Thymus (tissue), 11 donors: ENCODE measurements around the gene ANP32E. TPM values are rescaled to one million over a fixed set of nuclear protein-coding genes. Genes with fewer than 3 reads are reported as not detected.

ENCODE experiments used
- DNase-seq, 9 donors: peaks; one replicate each; pipeline ENCODE4 v3.0.0-alpha.2; 2013; ENCODE audit warnings: low spot score in 9 of 9, low read depth in 6 of 9, missing footprints in 1 of 9
- H3K27ac ChIP-seq, 2 donors: one replicate each; pipeline ENCODE4 v1.5.1; 2013; ENCODE audit warnings: control low read depth in 1 of 2, low read depth in 1 of 2, low read length in 1 of 2, mild to moderate bottlenecking in 1 of 2, moderate library complexity in 1 of 2
- H3K27me3 ChIP-seq, 2 donors: one replicate each; pipeline ENCODE4 v1.5.1; 2013; ENCODE audit warnings: low read length in 1 of 2; ENCODE audit not compliant: control insufficient read depth in 2 of 2, insufficient read depth in 1 of 2
- H3K36me3 ChIP-seq, 2 donors: one replicate each; pipeline ENCODE4 v1.5.1; 2013; ENCODE audit warnings: low read length in 1 of 2, mild to moderate bottlenecking in 1 of 2, moderate library complexity in 1 of 2; ENCODE audit not compliant: control insufficient read depth in 2 of 2, insufficient read depth in 2 of 2
- H3K4me1 ChIP-seq, 2 donors: one replicate each; pipeline ENCODE4 v1.5.1; 2013; ENCODE audit warnings: low read length in 2 of 2; ENCODE audit not compliant: control insufficient read depth in 2 of 2, insufficient read depth in 2 of 2
- H3K4me3 ChIP-seq, 2 donors: one replicate each; pipeline ENCODE4 v1.5.1; 2013; ENCODE audit warnings: low read length in 2 of 2, control low read depth in 1 of 2, mild to moderate bottlenecking in 1 of 2
- H3K9me3 ChIP-seq, 2 donors: one replicate each; pipeline ENCODE4 v1.5.1; 2013; ENCODE audit warnings: low read length in 1 of 2, mild to moderate bottlenecking in 1 of 2; ENCODE audit not compliant: control insufficient read depth in 2 of 2, insufficient read depth in 1 of 2
- WGBS: extraction: QIAGEN DNeasy Blood & Tissue Kit; methylation state at CpG from one replicate; pipeline ENCODE4 v1.1.7; 2013; 5-methylcytosine and 5-hydroxymethylcytosine counted together
- polyA plus RNA-seq: library from polyadenylated mRNA; stranded (reverse); fragments of 200-250 nt; gene quantifications from one replicate; pipeline ENCODE4 v1.2.3, GENCODE V29; 2013
- total RNA-seq: library from RNA; stranded (reverse); fragments of 120-200 nt; gene quantifications from one replicate; pipeline ENCODE4 v1.2.4, GENCODE V29; 2013
- donor health status: healthy.

ANP32E gene
- total and polyA plus RNA-seq, 2 donors = 44.5 to 55.4 TPM

- Histone ChIP-seq H3K4me1 (peaks cover 0 to 4% of the 10 kb centered on the region in 2 donors), H3K9me3 (no peaks in the 10 kb centered on the region), H3K27me3 (no peaks in the 10 kb centered on the region), H3K4me3 (no peak overlapping the region), H3K36me3 (no peaks in the 10 kb centered on the region), H3K27ac (no peak overlapping the region)
- 96% methylated on average over 7 of the region's 7 CpGs for WGBS
- DNase-seq = no peak
These were observed 50.4 kb downstream of the ANP32E start for GRCh38 chr1:150185481-150185880.

GRCh38 chr1:150183061-150183460, 52.9 kb downstream of the ANP32E start:
- no peak overlapping the region for H3K27ac ChIP-seq
- 93% methylated on average over 3 of the region's 3 CpGs for WGBS
- H3K9me3 ChIP-seq = no peaks in the 10 kb centered on the region
- no peaks in the 10 kb centered on the region for H3K36me3 ChIP-seq
- H3K4me1 ChIP-seq = peaks cover 0 to 4% of the 10 kb centered on the region in 2 donors
- no peak for DNase-seq
- H3K4me3 ChIP-seq = no peak overlapping the region
- no peaks in the 10 kb centered on the region for H3K27me3 ChIP-seq

GRCh38 chr1:150182247-150182646, 53.7 kb downstream of the ANP32E start:
- no peak overlapping the region for H3K27ac ChIP-seq
- no peaks in the 10 kb centered on the region for H3K9me3 ChIP-seq
- H3K27me3 ChIP-seq = no peaks in the 10 kb centered on the region
- no peak overlapping the region for H3K4me3 ChIP-seq
- H3K36me3 ChIP-seq = no peaks in the 10 kb centered on the region
- DNase-seq = no peak
- H3K4me1 ChIP-seq = no peaks in the 10 kb centered on the region
- 97% methylated on average over 11 of the region's 11 CpGs for WGBS

- WGBS = 36% methylated on average over 5 of the region's 5 CpGs
- Histone ChIP-seq H3K4me3 (no peak overlapping the region), H3K27me3 (no peaks in the 10 kb centered on the region), H3K36me3 (no peaks in the 10 kb centered on the region), H3K9me3 (no peaks in the 10 kb centered on the region), H3K27ac (no peak overlapping the region), H3K4me1 (no peaks in the 10 kb centered on the region)
- no peak for DNase-seq
These were observed 55.4 kb downstream of the ANP32E start for GRCh38 chr1:150180474-150180873.

- 96% methylated on average over 7 of the region's 7 CpGs for WGBS
- no peak overlapping the region for H3K4me3 ChIP-seq
- H3K4me1 ChIP-seq = no peaks in the 10 kb centered on the region
- H3K36me3 ChIP-seq = no peaks in the 10 kb centered on the region
- H3K9me3 ChIP-seq = no peaks in the 10 kb centered on the region
- H3K27ac ChIP-seq = no peak overlapping the region
- no peaks in the 10 kb centered on the region for H3K27me3 ChIP-seq
- DNase-seq = no peak
These were observed 56.0 kb downstream of the ANP32E start for GRCh38 chr1:150179867-150180266.

- DNase-seq = no peak
- H3K4me1 ChIP-seq = no peaks in the 10 kb centered on the region
These were observed 57.4 kb downstream of the ANP32E start for GRCh38 chr1:150178548-150178947.

GRCh38 chr1:150176593-150176992, 59.3 kb downstream of the ANP32E start:
- no peak for DNase-seq
- WGBS = 95% methylated on average over 3 of the region's 3 CpGs
- Histone ChIP-seq H3K36me3 (no peaks in the 10 kb centered on the region), H3K9me3 (no peaks in the 10 kb centered on the region), H3K4me1 (no peaks in the 10 kb centered on the region), H3K27me3 (no peaks in the 10 kb centered on the region), H3K27ac (no peak overlapping the region), H3K4me3 (no peak overlapping the region)

More at GRCh38 chr1:150178548-150178947, 57.4 kb downstream of the ANP32E start:
- Histone ChIP-seq H3K9me3 (no peaks in the 10 kb centered on the region), H3K36me3 (no peaks in the 10 kb centered on the region), H3K27ac (no peak overlapping the region), H3K27me3 (no peaks in the 10 kb centered on the region), H3K4me3 (no peak overlapping the region)

GRCh38 chr1:150173141-150173585, 62.7 kb downstream of the ANP32E start:
- no peak for DNase-seq
- no peaks in the 10 kb centered on the region for H3K27me3 ChIP-seq
- no peaks in the 10 kb centered on the region for H3K9me3 ChIP-seq
- H3K4me1 ChIP-seq = no peaks in the 10 kb centered on the region
- no peak overlapping the region for H3K27ac ChIP-seq
- WGBS = 97% methylated on average over 7 of the region's 7 CpGs
- H3K4me3 ChIP-seq = no peak overlapping the region
- no peaks in the 10 kb centered on the region for H3K36me3 ChIP-seq

- WGBS = 96% methylated on average over 2 of the region's 2 CpGs
- Histone ChIP-seq H3K4me3 (no peak overlapping the region), H3K27me3 (no peaks in the 10 kb centered on the region)
These were observed 64.1 kb downstream of the ANP32E start for GRCh38 chr1:150171801-150172200.

More at GRCh38 chr1:150171801-150172200, 64.1 kb downstream of the ANP32E start:
- H3K4me1 ChIP-seq = no peaks in the 10 kb centered on the region
- no peaks in the 10 kb centered on the region for H3K36me3 ChIP-seq
- no peaks in the 10 kb centered on the region for H3K9me3 ChIP-seq
- no peak for DNase-seq
- H3K27ac ChIP-seq = no peak overlapping the region
